OCI-LY3 (cell line): ENCODE data around the gene CDH23.

Experiments
- CTCF ChIP-seq: fragments of 200-600, 300-600 bp; sonication (generic); IDR thresholded peaks from 2 replicates; pipeline ENCODE4 v1.5.1; 2014; ENCODE audit warnings: antibody characterized with exemption, low read length, low read depth
- EZH2phosphoT487 ChIP-seq: fragments of 200-600 bp; shearing (Covaris generic); IDR thresholded peaks from 2 replicates; pipeline ENCODE4 v1.6.1; 2018; ENCODE audit warnings: antibody characterized with exemption, mixed run types, low read depth

- TF ChIP-seq CTCF (no peak), EZH2phosphoT487 (no peak)
Measured at GRCh38 chr10:71653044-71653443, 256.3 kb downstream of the CDH23 start.
